H1 (cell line): ENCODE data around the gene COBLL1. TPM values are rescaled to one million over a fixed set of nuclear protein-coding genes. Genes with fewer than 3 reads are reported as not detected.

Experiments used
- CTCF ChIA-PET: fragments of 300-600 bp; sonication (Branson Sonifier 250); formaldehyde crosslinking; loops from one replicate; lab custom pipeline; 2021; ENCODE audit not compliant: partially characterized antibody; lab: Charles Lee
- POLR2A ChIA-PET: fragments of 300-600 bp; sonication (Branson Sonifier 250); formaldehyde crosslinking; loops from one replicate; lab custom pipeline; 2021; ENCODE audit warnings: inconsistent platforms; ENCODE audit not compliant: partially characterized antibody; lab: Charles Lee
- DNase-seq, 2 experiments: peaks; one replicate each; pipeline versions ENCODE4 v3.0.0 to v3.0.0-alpha.2; 2010 to 2022; ENCODE audit warnings: low spot score in 2 of 2, low read depth in 1 of 2, mixed read lengths in 1 of 2
- FAIRE-seq: peaks from 2 replicates; lab custom pipeline; 2011; peaks lifted over from hg19 to GRCh38; lab: Jason Lieb, UNC
- H2AFZ ChIP-seq: 2 replicates; pipeline ENCODE4 v1.8.1; 2012; ENCODE audit warnings: low read length, inconsistent platforms
- H2AK5ac ChIP-seq: 2 replicates; pipeline ENCODE4 v1.6.1; 2013; ENCODE audit warnings: low read depth, low read length
- H2BK120ac ChIP-seq: replicated peaks from 2 replicates; pipeline ENCODE3; 2013; ENCODE audit warnings: low read depth, low read length, inconsistent platforms
- H2BK12ac ChIP-seq: 2 replicates; pipeline ENCODE4 v1.6.1; 2013; ENCODE audit warnings: low read depth, low read length
- H2BK15ac ChIP-seq: 2 replicates; pipeline ENCODE4 v1.6.1; 2013; ENCODE audit warnings: low read length
- H2BK20ac ChIP-seq: 2 replicates; pipeline ENCODE4 v1.6.1; 2013; ENCODE audit warnings: low read length
- H2BK5ac ChIP-seq: 2 replicates; pipeline ENCODE4 v1.6.1; 2013; ENCODE audit warnings: low read depth, low read length
- H3K14ac ChIP-seq: 2 replicates; pipeline ENCODE4 v1.6.1; 2013; ENCODE audit warnings: inconsistent platforms; ENCODE audit not compliant: insufficient read length
- H3K18ac ChIP-seq: 2 replicates; pipeline ENCODE4 v1.6.1; 2013; ENCODE audit warnings: low read length; ENCODE audit errors: extremely low read depth
- H3K23ac ChIP-seq: 2 replicates; pipeline ENCODE4 v1.6.1; 2013; ENCODE audit warnings: inconsistent platforms; ENCODE audit not compliant: insufficient read length
- H3K23me2 ChIP-seq: 2 replicates; pipeline ENCODE4 v1.6.1; 2013; ENCODE audit warnings: low read depth, low read length
- H3K27ac ChIP-seq: 2 replicates; pipeline ENCODE4 v1.6.1; 2011; ENCODE audit warnings: low read depth, low read length, inconsistent platforms
- H3K27me3 ChIP-seq, 4 experiments: replicated peaks in 1 of 4; 1 replicate in 1 of 4; 2 replicates in 3 of 4; pipeline versions ENCODE4 v1.6.1 to v1.8.1; 2011 to 2013; ENCODE audit warnings: low read length in 3 of 4, mild to moderate bottlenecking in 3 of 4, inconsistent platforms in 2 of 4, mixed read lengths in 2 of 4, moderate library complexity in 1 of 4; ENCODE audit not compliant: control insufficient read depth in 3 of 4, insufficient read depth in 3 of 4; ENCODE audit errors: extremely low read depth in 1 of 4
- H3K36me3 ChIP-seq, 4 experiments: 2 replicates each; pipeline versions ENCODE4 v1.6.1 to v1.8.1; 2011 to 2013; ENCODE audit warnings: mild to moderate bottlenecking in 4 of 4, low read length in 3 of 4, moderate library complexity in 2 of 4, control low read depth in 1 of 4, inconsistent platforms in 1 of 4; ENCODE audit not compliant: insufficient read depth in 4 of 4, control insufficient read depth in 2 of 4
- H3K4ac ChIP-seq: replicated peaks from 2 replicates; pipeline ENCODE3; 2013; ENCODE audit warnings: low read length, low read depth, mixed read lengths, inconsistent platforms; ENCODE audit not compliant: insufficient read length
- H3K4me1 ChIP-seq, 4 experiments: replicated peaks in 1 of 4; 1 replicate in 1 of 4; 2 replicates in 3 of 4; pipeline versions ENCODE4 v1.6.1 to v1.8.1; 2011 to 2013; ENCODE audit warnings: low read length in 3 of 4, inconsistent platforms in 2 of 4, mixed read lengths in 1 of 4; ENCODE audit not compliant: insufficient read depth in 4 of 4, control insufficient read depth in 3 of 4
- H3K4me2 ChIP-seq, 2 experiments: 2 replicates each; pipeline versions ENCODE4 v1.6.1 to v1.8.1; 2011 to 2013; ENCODE audit warnings: low read depth in 2 of 2, low read length in 2 of 2, control low read depth in 1 of 2, inconsistent platforms in 1 of 2, mild to moderate bottlenecking in 1 of 2; ENCODE audit not compliant: insufficient read depth in 1 of 2
- H3K4me3 ChIP-seq, 4 experiments: fragments of 200-600, 300-600 bp in 1 of 4; sonication (generic), shearing (Covaris generic), sonication (Bioruptor Twin) in 1 of 4; 2 replicates each; pipeline versions ENCODE4 v1.5.1 to v1.8.1; 2011 to 2016; ENCODE audit warnings: low read length in 4 of 4, low read depth in 3 of 4, control low read depth in 2 of 4, inconsistent platforms in 2 of 4, mild to moderate bottlenecking in 2 of 4, mixed read lengths in 1 of 4, moderate library complexity in 1 of 4; ENCODE audit not compliant: insufficient read depth in 2 of 4; ENCODE audit errors: extremely low read depth in 1 of 4
- H3K56ac ChIP-seq: replicated peaks from 2 replicates; pipeline ENCODE3; 2013; ENCODE audit warnings: low read depth, mild to moderate bottlenecking, mixed read lengths, low read length, inconsistent platforms; ENCODE audit not compliant: insufficient read length
- H3K79me1 ChIP-seq: 2 replicates; pipeline ENCODE4 v1.6.1; 2013; ENCODE audit warnings: low read depth, low read length, control low read depth
- H3K79me2 ChIP-seq, 2 experiments: 2 replicates each; pipeline versions ENCODE4 v1.6.1 to v1.8.1; 2012 to 2013; ENCODE audit warnings: low read length in 2 of 2, mild to moderate bottlenecking in 2 of 2, inconsistent platforms in 1 of 2; ENCODE audit not compliant: insufficient read depth in 2 of 2, control insufficient read depth in 1 of 2
- H3K9ac ChIP-seq, 4 experiments: replicated peaks in 1 of 4; 1 replicate in 1 of 4; 2 replicates in 3 of 4; pipeline versions ENCODE4 v1.6.1 to v1.8.1; 2011 to 2013; ENCODE audit warnings: low read depth in 3 of 4, low read length in 3 of 4, control low read depth in 2 of 4, mild to moderate bottlenecking in 2 of 4, moderate library complexity in 2 of 4, inconsistent platforms in 1 of 4; ENCODE audit errors: extremely low read depth in 1 of 4
- H3K9me3 ChIP-seq, 2 experiments: 2 replicates each; pipeline versions ENCODE4 v1.6.1 to v1.8.1; 2012 to 2013; ENCODE audit warnings: mild to moderate bottlenecking in 2 of 2, moderate library complexity in 2 of 2, control low read depth in 1 of 2, inconsistent platforms in 1 of 2, low read depth in 1 of 2, low read length in 1 of 2, mixed read lengths in 1 of 2; ENCODE audit not compliant: insufficient read depth in 2 of 2
- H4K20me1 ChIP-seq, 2 experiments: replicated peaks in 1 of 2; 2 replicates each; pipeline versions ENCODE3 to v1.8.1; 2011 to 2013; ENCODE audit warnings: inconsistent platforms in 2 of 2, low read length in 2 of 2, mild to moderate bottlenecking in 1 of 2; ENCODE audit not compliant: insufficient read depth in 2 of 2, control insufficient read depth in 1 of 2
- H4K5ac ChIP-seq: 2 replicates; pipeline ENCODE4 v1.6.1; 2013; ENCODE audit warnings: low read length, low read depth, mixed read lengths, inconsistent platforms; ENCODE audit not compliant: insufficient read length
- H4K8ac ChIP-seq: 2 replicates; pipeline ENCODE4 v1.8.0; 2013; ENCODE audit warnings: mild to moderate bottlenecking, moderate library complexity, low read length, inconsistent platforms; ENCODE audit not compliant: insufficient read depth; ENCODE audit errors: extremely low read depth
- H4K91ac ChIP-seq: replicated peaks from 2 replicates; pipeline ENCODE3; 2013; ENCODE audit warnings: low read length, mixed read lengths, inconsistent platforms; ENCODE audit not compliant: insufficient read length
- ASH2L ChIP-seq: fragments of 200-600, 300-600 bp; sonication (generic); IDR thresholded peaks from one replicate; pipeline ENCODE4 v1.7.1; 2017; ENCODE audit warnings: low read length
- BACH1 ChIP-seq: IDR thresholded peaks from 2 replicates; pipeline ENCODE4 v1.6.1; 2012; ENCODE audit warnings: low read length, improper control_type of control experiment
- BCL11A ChIP-seq, 2 experiments: IDR thresholded peaks; one replicate each; pipeline ENCODE4 v1.6.1; 2011; ENCODE audit warnings: low read depth in 2 of 2, low read length in 2 of 2, mild to moderate bottlenecking in 2 of 2
- CEBPB ChIP-seq: IDR thresholded peaks from 2 replicates; pipeline ENCODE4 v1.6.1; 2012; ENCODE audit warnings: low read depth, low read length
- CHD2 ChIP-seq: IDR thresholded peaks from 2 replicates; pipeline ENCODE4 v1.6.1; 2012; ENCODE audit warnings: low read length, improper control_type of control experiment
- CTBP2 ChIP-seq: IDR thresholded peaks from 2 replicates; pipeline ENCODE4 v1.7.0; 2011; ENCODE audit warnings: borderline replicate concordance, mild to moderate bottlenecking, moderate library complexity, mixed read lengths, low read length; ENCODE audit not compliant: insufficient read depth, insufficient read length
- JUND ChIP-seq: IDR thresholded peaks from 2 replicates; pipeline ENCODE4 v1.6.1; 2011; ENCODE audit warnings: mild to moderate bottlenecking, improper control_type of control experiment, low read length
- RNF2 ChIP-seq: fragments of 200-900, 300-1000 bp; sonication (generic); IDR thresholded peaks from 2 replicates; pipeline ENCODE4 v1.7.1; 2016; ENCODE audit warnings: borderline replicate concordance, low read depth, mild to moderate bottlenecking, antibody characterized with exemption, low read length; ENCODE audit not compliant: poor library complexity, severe bottlenecking; ENCODE audit errors: missing control alignments
- SIX5 ChIP-seq: IDR thresholded peaks from 2 replicates; pipeline ENCODE4 v1.6.1; 2011; ENCODE audit warnings: mild to moderate bottlenecking, low read depth, low read length
- ZNF274 ChIP-seq: IDR thresholded peaks from 2 replicates; pipeline ENCODE4 v1.7.0; 2012; ENCODE audit warnings: low read length, borderline replicate concordance; ENCODE audit errors: extremely low read depth
- WGBS, 2 experiments: shearing (Covaris generic) in 1 of 2; methylation state at CpG; one replicate each; pipeline versions ENCODE4 v1.1.6 to v1.1.7; 2013 to 2015; ENCODE audit warnings: low lambda C conversion rate in 2 of 2, mixed read lengths in 2 of 2, inconsistent platforms in 1 of 2, low coverage in 1 of 2, missing lambda C conversion rate in 1 of 2; ENCODE audit not compliant: insufficient replicate concordance in 2 of 2, insufficient coverage in 1 of 2, insufficient read length in 1 of 2; ENCODE audit errors: extremely low coverage in 1 of 2, missing lambda C conversion rate in 1 of 2; 5-methylcytosine and 5-hydroxymethylcytosine counted together
- polyA plus RNA-seq, 7 experiments: library from polyadenylated mRNA; depleted of rRNA in 3 of 7; stranded (reverse) in 5 of 7; unstranded in 2 of 7; fragments of >200 nt in 5 of 7; fragments of 200-250 nt in 2 of 7; gene quantifications; 1 replicate in 5 of 7; 2 replicates in 1 of 7; 4 replicates in 1 of 7; pipeline versions ENCODE4 v1.2.1 to v1.2.3, GENCODE V29; 2011 to 2013; ENCODE audit warnings: missing spikeins in 2 of 7, mixed read lengths in 2 of 7
- total RNA-seq: library from RNA; stranded (reverse); fragmentation: NEBNext Ultra II Directional; extraction: Animal tissue kit (Norgen Biotek cat#: 25700); gene quantifications from 2 replicates; pipeline ENCODE4 v1.2.1, GENCODE V29; 2021
- TF ChIP-seq, protein P1 (sequence below): IDR thresholded peaks from 2 replicates; pipeline ENCODE4 v1.6.1; 2012; ENCODE audit warnings: inconsistent platforms

COBLL1 gene
- total and polyA plus RNA-seq, 2 of the 8 experiments (the other 6 are each of a cell fraction or from before 2014, with no cell fraction given): 2.2 to 6.2 TPM

DNA sequence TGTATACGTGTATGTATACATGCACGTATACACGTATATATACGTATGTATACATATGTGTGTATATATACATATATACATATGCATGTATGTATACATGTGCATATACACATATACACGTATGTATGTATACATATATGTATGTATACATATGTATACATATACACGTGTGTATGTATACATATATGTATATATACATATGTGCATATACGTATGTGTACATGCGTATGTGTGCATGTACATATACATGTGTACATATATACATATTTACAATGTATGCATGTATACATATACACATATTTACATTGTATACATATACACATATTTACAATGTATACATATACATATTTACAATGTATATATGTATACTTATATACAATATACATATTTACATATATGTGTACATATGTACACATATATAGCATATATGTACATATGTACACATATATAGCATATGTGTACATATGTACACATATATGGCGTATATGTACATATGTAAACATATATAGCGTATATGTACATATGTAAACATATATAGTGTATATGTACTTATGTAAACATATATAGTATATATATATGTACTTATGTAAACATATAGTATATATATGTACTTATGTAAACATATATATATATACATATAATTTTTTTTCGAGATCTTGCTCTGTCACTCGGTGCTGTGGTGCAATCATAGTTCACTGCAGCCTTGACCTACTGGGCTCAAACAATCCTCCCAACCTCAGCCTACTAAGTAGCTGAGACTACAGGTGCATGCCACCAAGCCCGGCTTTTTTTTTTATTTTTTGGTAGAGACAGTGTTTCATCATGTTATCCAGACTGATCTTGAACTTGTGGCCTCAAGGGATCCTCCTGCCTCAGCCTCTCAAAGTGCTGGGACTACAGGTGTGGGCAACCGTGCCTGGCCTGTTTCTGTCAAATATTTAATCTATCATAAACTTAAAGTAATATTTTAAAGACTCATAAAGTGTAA is 23.2 kb downstream of the COBLL1 start:
- no peaks in the 10 kb centered on the region for H3K79me1 ChIP-seq
- H2BK20ac ChIP-seq: no peak overlapping the region
- H4K8ac ChIP-seq: no peak overlapping the region
- no peak overlapping the region for H3K4me3 ChIP-seq
- no peak overlapping the region for H4K91ac ChIP-seq
- ChIA-PET CTCF (interaction anchor here (0.6 kb wide), 1 partner anchor 111 kb away, joined by 4 read pairs; no protein-coding TSS in a partner anchor), POLR2A (no interaction called here)
- H3K9ac ChIP-seq: no peak overlapping the region
- H3K27me3 ChIP-seq: no peaks in the 10 kb centered on the region
- no peak overlapping the region for H4K5ac ChIP-seq
- no peak overlapping the region for H2BK120ac ChIP-seq
- no peak overlapping the region for H2BK5ac ChIP-seq
- H3K56ac ChIP-seq: no peak overlapping the region
- 94% methylated on average over 14 of the region's 14 CpGs; no CpG with 5 or more reads in 1 of the 2 experiments for WGBS, 2 experiments
- no peak overlapping the region for H3K4ac ChIP-seq
- no peak overlapping the region for H3K4me2 ChIP-seq
- no peak overlapping the region for H3K23ac ChIP-seq
- no peaks in the 10 kb centered on the region for H3K9me3 ChIP-seq
- H3K4me1 ChIP-seq: no peaks in the 10 kb centered on the region
- no peak overlapping the region for H2BK15ac ChIP-seq
- no peaks in the 10 kb centered on the region for H4K20me1 ChIP-seq
- no peaks in the 10 kb centered on the region for H3K79me2 ChIP-seq
- H3K36me3 ChIP-seq: no peaks in the 10 kb centered on the region
- no peak overlapping the region for H3K14ac ChIP-seq
- FAIRE-seq (no peak), DNase-seq (no peak)
- H2AK5ac ChIP-seq: no peak overlapping the region
- H3K27ac ChIP-seq: no peak overlapping the region
- H2BK12ac ChIP-seq: no peak overlapping the region
- no peak overlapping the region for H3K18ac ChIP-seq
- no peak overlapping the region for H2AFZ ChIP-seq
- H3K23me2 ChIP-seq: no peaks in the 10 kb centered on the region
- TF ChIP-seq BCL11A (IDR thresholded peaks at IDR 0.05; ENCODE audit: low read depth in 2 of 2, low read length in 2 of 2): no peak
- no peak for TF ChIP-seq CHD2
- TF ChIP-seq SIX5: no peak
- no peak for TF ChIP-seq BACH1
- TF ChIP-seq ZNF274: no peak
- TF ChIP-seq, protein P1, sequence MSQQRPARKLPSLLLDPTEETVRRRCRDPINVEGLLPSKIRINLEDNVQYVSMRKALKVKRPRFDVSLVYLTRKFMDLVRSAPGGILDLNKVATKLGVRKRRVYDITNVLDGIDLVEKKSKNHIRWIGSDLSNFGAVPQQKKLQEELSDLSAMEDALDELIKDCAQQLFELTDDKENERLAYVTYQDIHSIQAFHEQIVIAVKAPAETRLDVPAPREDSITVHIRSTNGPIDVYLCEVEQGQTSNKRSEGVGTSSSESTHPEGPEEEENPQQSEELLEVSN: no peak
- no peak for TF ChIP-seq RNF2
- no peak for TF ChIP-seq CEBPB
- no peak for TF ChIP-seq CTBP2
- TF ChIP-seq ASH2L: no peak
- no peak for TF ChIP-seq JUND
